GM23338 (cell line): Measurements from ENCODE around the gene BPIFB2. TPM values are rescaled to one million over a fixed set of nuclear protein-coding genes. Genes with fewer than 3 reads are reported as not detected.
A peak's percentile ranks its signal among the peaks of the same experiment; 100 is the strongest.

ENCODE experiments used
- ATAC-seq: fragments of 200-7000 bp; cut with Tn5 transposase; 3 replicates; pipeline ENCODE4 v1.9.1; 2020
- DNase-seq: peaks from one replicate; pipeline ENCODE4 v3.0.0-alpha.2; 2015; ENCODE audit warnings: low spot score
- H2AFZ ChIP-seq: fragments of 200-600 bp; sonication (generic); 2 replicates; pipeline ENCODE4 v1.8.0; 2016; ENCODE audit warnings: antibody characterized with exemption, mild to moderate bottlenecking, moderate library complexity
- H3F3A ChIP-seq: fragments of 200-600 bp; sonication (generic); replicated peaks from 2 replicates; pipeline ENCODE4 v1.8.0; 2017; ENCODE audit warnings: antibody characterized with exemption, mixed run types, low read depth
- H3K27ac ChIP-seq: fragments of 200-600 bp; sonication (generic); 2 replicates; pipeline ENCODE4 v1.6.1; 2016; ENCODE audit warnings: low read depth
- H3K27me3 ChIP-seq: fragments of 200-600 bp; sonication (generic); 2 replicates; pipeline ENCODE4 v1.8.0; 2016; ENCODE audit warnings: mild to moderate bottlenecking, mixed run types, moderate library complexity; ENCODE audit not compliant: insufficient read depth
- H3K36me3 ChIP-seq: fragments of 200-600 bp; sonication (generic); 2 replicates; pipeline ENCODE4 v1.8.0; 2016; ENCODE audit warnings: mild to moderate bottlenecking; ENCODE audit not compliant: insufficient read depth
- H3K4me1 ChIP-seq: fragments of 200-600 bp; sonication (generic); 2 replicates; pipeline ENCODE4 v1.8.0; 2016; ENCODE audit warnings: mild to moderate bottlenecking, moderate library complexity; ENCODE audit not compliant: insufficient read depth
- H3K4me2 ChIP-seq: fragments of 200-600 bp; sonication (generic); 2 replicates; pipeline ENCODE4 v1.7.1; 2017; ENCODE audit warnings: mixed run types
- H3K4me3 ChIP-seq: fragments of 200-600 bp; sonication (generic); 2 replicates; pipeline ENCODE4 v1.6.1; 2016; ENCODE audit warnings: mixed run types
- H3K79me2 ChIP-seq: fragments of 200-600 bp; sonication (generic); replicated peaks from 2 replicates; pipeline ENCODE4 v1.8.0; 2017; ENCODE audit warnings: mild to moderate bottlenecking; ENCODE audit not compliant: insufficient read depth
- H3K9me2 ChIP-seq: fragments of 200-600 bp; sonication (generic); 2 replicates; pipeline ENCODE4 v1.8.0; 2017; ENCODE audit not compliant: insufficient read depth
- H4K20me1 ChIP-seq: fragments of 200-600 bp; sonication (generic); replicated peaks from 2 replicates; pipeline ENCODE4 v1.8.0; 2017; ENCODE audit warnings: mild to moderate bottlenecking; ENCODE audit not compliant: insufficient read depth
- H3K27ac Mint-ChIP-seq: 2 replicates; pipeline ENCODE4 v1.8.0; 2020; ENCODE audit warnings: inconsistent platforms, mild to moderate bottlenecking, moderate library complexity, mixed read lengths
- H3K27me3 Mint-ChIP-seq: 3 replicates; pipeline ENCODE4 v1.8.0; 2022; ENCODE audit warnings: low read depth, mild to moderate bottlenecking, moderate library complexity, mixed read lengths, inconsistent platforms; ENCODE audit not compliant: insufficient read depth, poor library complexity
- H3K36me3 Mint-ChIP-seq: 3 replicates; pipeline ENCODE4 v1.8.0; 2021; ENCODE audit warnings: low read depth, mild to moderate bottlenecking, inconsistent platforms, moderate library complexity, mixed read lengths
- H3K4me1 Mint-ChIP-seq: 3 replicates; pipeline ENCODE4 v1.8.0; 2020; ENCODE audit warnings: mild to moderate bottlenecking, inconsistent platforms, mixed read lengths
- H3K4me3 Mint-ChIP-seq: 3 replicates; pipeline ENCODE4 v1.8.0; 2021; ENCODE audit warnings: moderate library complexity, mild to moderate bottlenecking, inconsistent platforms, mixed read lengths
- H3K9me3 Mint-ChIP-seq: 3 replicates; pipeline ENCODE4 v1.8.0; 2020; ENCODE audit warnings: moderate library complexity, mild to moderate bottlenecking, inconsistent platforms, mixed read lengths
- CREB1 ChIP-seq: fragments of 250-450 bp; sonication (Bioruptor Pico); IDR thresholded peaks from 2 replicates; pipeline ENCODE4 v1.5.0; 2020; ENCODE audit warnings: low read depth, mild to moderate bottlenecking, moderate library complexity
- CTCF ChIP-seq, 2 experiments: fragments of 200-600 bp in 1 of 2; sonication (generic) in 1 of 2; conservative IDR thresholded peaks; 2 replicates each; pipeline versions ENCODE4 v1.5.1 to v1.6.1; 2016 to 2017; ENCODE audit warnings: antibody characterized with exemption in 2 of 2, low read depth in 2 of 2, mild to moderate bottlenecking in 2 of 2, moderate library complexity in 1 of 2
- ETS1 ChIP-seq: IDR thresholded peaks from 2 replicates; pipeline ENCODE4 v1.6.1; 2016; ENCODE audit warnings: antibody characterized with exemption
- EZH2 ChIP-seq: fragments of 200-600 bp; sonication (generic); IDR thresholded peaks from one replicate; pipeline ENCODE4 v1.8.0; 2017; ENCODE audit warnings: antibody characterized with exemption, mild to moderate bottlenecking, low read depth; ENCODE audit not compliant: unreplicated experiment
- EZH2phosphoT487 ChIP-seq: fragments of 200-600 bp; sonication (generic); IDR thresholded peaks from one replicate; pipeline ENCODE4 v1.8.1; 2018; ENCODE audit warnings: antibody characterized with exemption; ENCODE audit not compliant: unreplicated experiment
- JUNB ChIP-seq: IDR thresholded peaks from one replicate; pipeline ENCODE4 v1.6.1; 2016; ENCODE audit warnings: antibody characterized with exemption; ENCODE audit not compliant: unreplicated experiment
- NANOG ChIP-seq: IDR thresholded peaks from 2 replicates; pipeline ENCODE4 v1.6.1; 2016; ENCODE audit warnings: antibody characterized with exemption, borderline replicate concordance
- POLR2AphosphoS5 ChIP-seq: IDR thresholded peaks from 2 replicates; pipeline ENCODE4 v1.6.1; 2016; ENCODE audit warnings: antibody characterized with exemption, low read depth
- REST ChIP-seq: IDR thresholded peaks from one replicate; pipeline ENCODE4 v1.6.1; 2018; ENCODE audit warnings: antibody characterized with exemption; ENCODE audit not compliant: unreplicated experiment
- STAT1 ChIP-seq: IDR thresholded peaks from one replicate; pipeline ENCODE4 v1.6.1; 2016; ENCODE audit warnings: antibody characterized with exemption; ENCODE audit not compliant: unreplicated experiment
- ZNF114 ChIP-seq: fragments of 250-450 bp; sonication (Bioruptor Pico); IDR thresholded peaks from 2 replicates; pipeline ENCODE4 v1.5.0; 2020; ENCODE audit warnings: mild to moderate bottlenecking, moderate library complexity
- ZNF331 ChIP-seq: fragments of 250-450 bp; sonication (Bioruptor Pico); IDR thresholded peaks from 2 replicates; pipeline ENCODE4 v1.5.0; 2020; ENCODE audit warnings: low read depth, mild to moderate bottlenecking, moderate library complexity
- ZNF462 ChIP-seq: fragments of 250-450 bp; sonication (Bioruptor Pico); IDR thresholded peaks from 2 replicates; pipeline ENCODE4 v1.5.0; 2020; ENCODE audit warnings: mild to moderate bottlenecking, moderate library complexity
- polyA plus RNA-seq: library from polyadenylated mRNA; unstranded; fragments of >200 nt; fragmentation: Nextera tagmentation; extraction: Ambion mirVana; gene quantifications from 2 replicates; pipeline ENCODE4 v1.2.1, GENCODE V29; 2016
- total RNA-seq: library from RNA; depleted of rRNA; stranded (reverse); fragments of >200 nt; shearing (Covaris generic); gene quantifications from 2 replicates; pipeline ENCODE4 v1.2.3, GENCODE V29; 2014

Gene BPIFB2
- total and polyA plus RNA-seq, 2 experiments from 2014 or later, result not detected

- Histone ChIP-seq H3K4me2 (peak overlapping the region; percentile 45; the same call in 1 of the 2 replicates), H3K4me1 (peaks cover 31% of the 10 kb centered on the region), H3K4me3 (no peak overlapping the region), H3K27me3 (no peaks in the 10 kb centered on the region), H3K36me3 (no peaks in the 10 kb centered on the region), H4K20me1 (no peaks in the 10 kb centered on the region), H3F3A (0 out of 2 replicates have a peak, but pooled peaks cover 10% of the 10 kb centered on the region), H3K9me2 (no peaks in the 10 kb centered on the region), H3K27ac (peak overlapping the region; percentile 47; the same call in 1 of the 2 replicates), H3K79me2 (no peaks in the 10 kb centered on the region), H2AFZ (peak overlapping the region; percentile 99)
- Mint-ChIP-seq H3K27ac (no peak overlapping the region), H3K27me3 (peaks cover 10% of the 10 kb centered on the region), H3K4me1 (peaks cover 6% of the 10 kb centered on the region), H3K9me3 (peaks cover 6% of the 10 kb centered on the region), H3K36me3 (0 out of 3 replicates have a peak, but pooled peaks cover 1% of the 10 kb centered on the region), H3K4me3 (no peak overlapping the region)
- no peak for TF ChIP-seq POLR2AphosphoS5
- no peak for TF ChIP-seq JUNB
- no peak for TF ChIP-seq REST
- no peak for TF ChIP-seq CREB1 (CRISPR knock-in tag)
- no peak for TF ChIP-seq ZNF462 (CRISPR knock-in tag)
- no peak for TF ChIP-seq STAT1
- no peak for TF ChIP-seq EZH2
- TF ChIP-seq ETS1, result no peak
- no peak for TF ChIP-seq EZH2phosphoT487
- no peak for TF ChIP-seq NANOG
- no peak for TF ChIP-seq CTCF (conservative IDR thresholded peaks at IDR 0.05; ENCODE audit: low read depth in 2 of 2)
- no peak for TF ChIP-seq ZNF331 (CRISPR knock-in tag)
- no peak for TF ChIP-seq ZNF114 (CRISPR knock-in tag)
- DNase-seq, result no peak
- peak; percentile 63 for ATAC-seq
These were observed 35.8 kb upstream of the BPIFB2 start for GRCh38 chr20:32971703-32972161.
